SK-N-MC (cell line): Measurements from ENCODE around the gene CDIP1.
A peak's percentile ranks its signal among the peaks of the same experiment; 100 is the strongest.

ENCODE experiments used
- DNase-seq: peaks from one replicate; pipeline ENCODE4 v3.0.0-alpha.2; 2011; ENCODE audit warnings: low read depth, low spot score
- H3K27ac ChIP-seq: fragments of 200-600 bp; sonication (generic); 2 replicates; pipeline ENCODE4 v1.5.1; 2016; ENCODE audit warnings: mixed run types
- H3K36me3 ChIP-seq: fragments of 200-600 bp; sonication (generic); 2 replicates; pipeline ENCODE4 v1.6.1; 2017; ENCODE audit warnings: antibody characterized with exemption, low read length, mixed read lengths; ENCODE audit not compliant: insufficient read depth
- H3K4me3 ChIP-seq: fragments of 200-600 bp; sonication (generic); 2 replicates; pipeline ENCODE4 v1.5.1; 2016
- H3K9ac ChIP-seq: fragments of 200-600 bp; sonication (generic); 2 replicates; pipeline ENCODE4 v1.8.0; 2017; ENCODE audit warnings: mixed run types, mixed read lengths; ENCODE audit not compliant: insufficient read length
- H3K9me3 ChIP-seq: fragments of 200-600 bp; sonication (generic); 2 replicates; pipeline ENCODE4 v1.6.1; 2017; ENCODE audit warnings: low read depth, mild to moderate bottlenecking, antibody characterized with exemption, low read length, moderate library complexity, mixed read lengths
- EZH2 ChIP-seq: fragments of 200-600 bp; sonication (generic); IDR thresholded peaks from one replicate; pipeline ENCODE4 v1.6.1; 2017; ENCODE audit warnings: antibody characterized with exemption
- FOXP2 ChIP-seq: optimal IDR thresholded peaks from 2 replicates; pipeline ENCODE3; 2011; ENCODE audit warnings: mild to moderate bottlenecking, moderate library complexity; ENCODE audit not compliant: insufficient read depth; ENCODE audit errors: extremely low read length, control extremely low read depth
- POLR2AphosphoS5 ChIP-seq: IDR thresholded peaks from 2 replicates; pipeline ENCODE4 v1.6.1; 2012; ENCODE audit warnings: mild to moderate bottlenecking, low read depth, low read length, borderline replicate concordance

Gene CDIP1

DNA sequence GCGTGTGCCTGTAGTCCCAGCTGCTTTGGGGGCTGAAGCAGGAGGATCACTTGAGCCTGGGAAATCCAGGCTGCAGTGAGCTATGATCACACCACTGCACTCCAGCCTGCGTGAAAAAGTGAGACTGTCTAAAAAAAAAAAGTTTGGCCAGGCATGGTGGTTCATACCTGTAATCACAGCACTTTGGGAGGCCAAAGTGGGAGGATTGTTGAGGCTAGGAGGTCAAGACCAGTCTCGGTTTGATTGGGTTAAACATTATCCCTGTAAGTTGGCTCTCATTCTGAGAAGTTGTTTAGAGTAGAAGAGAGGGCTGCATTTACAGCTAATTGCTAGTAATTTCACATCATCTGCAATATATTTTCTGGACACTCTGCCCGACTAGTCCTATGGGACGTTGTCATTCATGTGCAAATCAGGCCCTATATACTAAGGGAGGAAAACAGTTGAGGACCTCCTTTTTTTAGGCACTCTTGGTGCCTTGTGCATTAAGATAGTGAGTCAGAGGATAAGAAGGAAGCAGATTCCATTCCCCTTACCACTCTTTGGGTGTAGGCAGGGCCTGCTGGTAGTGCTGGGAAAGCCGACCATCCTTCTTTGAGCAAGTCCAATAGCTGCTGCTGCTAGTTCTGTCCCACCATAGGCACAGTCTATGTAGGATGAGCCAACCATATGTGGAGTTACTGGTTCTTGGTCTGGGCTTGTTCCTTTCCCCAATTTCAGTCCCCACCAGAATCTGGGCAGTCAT is 43.7 kb downstream of the CDIP1 start:
- H3K27ac ChIP-seq, result no peak overlapping the region
- no peak overlapping the region for H3K4me3 ChIP-seq
- TF ChIP-seq FOXP2, result no peak
- H3K36me3 ChIP-seq, result peaks cover 6% of the 10 kb centered on the region; the same call in 1 of the 2 replicates
- no peak overlapping the region for H3K9ac ChIP-seq
- no peaks in the 10 kb centered on the region for H3K9me3 ChIP-seq
- no peak for DNase-seq

DNA sequence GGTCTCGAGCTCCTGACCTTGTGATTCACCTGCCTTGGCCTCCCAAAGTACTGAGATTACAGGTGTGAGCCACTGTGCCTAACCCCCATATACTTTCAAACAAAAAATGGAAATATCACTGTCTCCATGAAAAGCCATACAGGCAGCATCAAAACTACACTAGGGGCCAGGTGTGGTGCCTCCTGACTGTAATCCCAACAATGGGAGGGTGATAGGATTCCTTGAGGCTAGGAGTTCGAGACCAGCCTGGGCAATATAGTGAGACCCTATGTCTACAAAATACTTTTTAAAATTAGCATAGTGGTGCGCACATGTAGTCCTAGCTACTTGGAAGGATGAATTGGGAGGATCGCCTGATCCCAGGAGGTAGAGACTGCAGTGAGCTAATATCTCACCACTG is 46.7 kb downstream of the CDIP1 start:
- no peak overlapping the region for H3K4me3 ChIP-seq
- peaks cover 7% of the 10 kb centered on the region for H3K36me3 ChIP-seq

DNA sequence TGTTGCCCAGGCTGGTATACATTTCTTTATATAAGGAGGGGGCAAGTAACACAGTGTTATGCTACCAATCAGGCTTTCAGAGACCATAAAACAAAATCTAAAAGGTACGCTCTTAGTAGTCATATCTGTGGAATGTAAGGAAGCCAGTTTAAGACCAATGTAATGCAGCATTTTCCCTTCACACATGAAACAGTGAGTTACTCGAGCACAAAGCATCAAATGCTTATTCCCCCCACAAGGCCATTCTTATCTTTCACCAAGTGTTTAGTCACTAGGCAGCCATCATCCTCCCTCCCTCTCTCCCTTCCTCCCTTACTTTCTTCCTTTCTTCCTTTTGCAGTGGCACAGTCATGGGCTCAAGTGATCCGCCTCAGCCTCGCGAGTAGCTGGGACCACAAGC is 49.5 kb downstream of the CDIP1 start:
- TF ChIP-seq POLR2AphosphoS5 (no peak), EZH2 (no peak), FOXP2 (no peak)
- Histone ChIP-seq H3K9me3 (no peaks in the 10 kb centered on the region), H3K9ac (no peak overlapping the region)

More for the DNA sequence above, 46.7 kb downstream of the CDIP1 start:
- no peak for DNase-seq
- no peak for TF ChIP-seq FOXP2
- no peak for TF ChIP-seq POLR2AphosphoS5
- TF ChIP-seq EZH2, result no peak
- no peak overlapping the region for H3K27ac ChIP-seq
- H3K9ac ChIP-seq, result no peak overlapping the region
- no peaks in the 10 kb centered on the region for H3K9me3 ChIP-seq

DNA sequence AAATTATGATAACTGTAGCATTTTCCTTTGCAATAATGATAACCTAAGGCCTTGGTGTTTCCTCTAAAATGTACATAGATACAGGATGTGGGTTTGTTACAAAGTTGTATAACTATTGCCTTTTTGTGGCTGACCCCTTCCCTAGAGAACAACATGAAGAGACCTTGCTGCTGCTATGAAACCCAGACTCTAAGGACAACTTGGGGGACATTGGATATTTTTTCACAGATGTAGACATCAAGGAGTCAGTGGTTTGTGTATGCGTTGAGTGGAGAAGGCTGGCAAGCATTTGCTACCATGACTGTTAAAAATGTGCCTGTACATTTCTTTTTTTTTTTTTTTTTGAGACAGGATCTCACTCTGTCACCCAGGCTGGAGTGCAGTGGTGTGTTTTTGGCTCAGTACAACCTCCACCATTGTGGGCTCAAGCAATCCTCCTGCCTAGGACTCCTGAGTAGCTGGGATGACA is 50.0 kb downstream of the CDIP1 start:
- TF ChIP-seq POLR2AphosphoS5, result no peak
- Histone ChIP-seq H3K27ac (0 out of 2 replicates have a peak overlapping the region, but pooled peaks have one; percentile 25), H3K9me3 (no peaks in the 10 kb centered on the region), H3K4me3 (no peak overlapping the region), H3K36me3 (peaks cover 25% of the 10 kb centered on the region), H3K9ac (no peak overlapping the region)
- no peak for DNase-seq

More for the DNA sequence above, 49.5 kb downstream of the CDIP1 start:
- Histone ChIP-seq H3K4me3 (no peak overlapping the region), H3K27ac (no peak overlapping the region), H3K36me3 (peaks cover 25% of the 10 kb centered on the region)
- no peak for DNase-seq

DNA sequence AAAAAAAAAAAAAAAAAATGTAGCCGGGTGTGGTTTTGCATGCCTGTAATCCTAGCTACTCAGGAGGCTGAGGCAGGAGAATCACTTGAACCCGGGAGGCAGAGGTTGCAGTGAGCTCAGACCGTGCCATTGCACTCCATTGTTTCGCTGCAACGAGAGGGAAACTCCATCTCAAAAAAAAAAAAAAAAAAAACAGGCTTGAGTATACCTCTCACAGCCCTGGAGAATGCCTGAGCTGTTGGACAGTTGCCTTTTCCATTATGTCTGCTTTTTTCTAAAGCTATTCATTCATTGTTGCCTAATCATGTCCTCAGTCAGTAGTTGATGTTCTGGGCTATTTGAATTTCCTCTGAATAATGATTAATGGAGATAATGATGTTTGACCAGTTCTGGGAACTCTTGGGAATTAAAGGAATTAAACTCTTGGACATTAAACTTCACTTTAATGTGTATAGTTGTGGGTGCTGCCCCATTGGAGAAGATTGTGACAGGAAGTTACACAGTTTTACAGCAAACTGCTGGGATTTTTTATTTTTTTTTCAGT is 50.5 kb downstream of the CDIP1 start:
- Histone ChIP-seq H3K9ac (no peak overlapping the region), H3K9me3 (no peaks in the 10 kb centered on the region), H3K36me3 (peaks cover 25% of the 10 kb centered on the region), H3K4me3 (no peak overlapping the region), H3K27ac (0 out of 2 replicates have a peak overlapping the region, but pooled peaks have one; percentile 25)
- TF ChIP-seq FOXP2 (no peak), POLR2AphosphoS5 (no peak), EZH2 (no peak)
- DNase-seq, result no peak

DNA sequence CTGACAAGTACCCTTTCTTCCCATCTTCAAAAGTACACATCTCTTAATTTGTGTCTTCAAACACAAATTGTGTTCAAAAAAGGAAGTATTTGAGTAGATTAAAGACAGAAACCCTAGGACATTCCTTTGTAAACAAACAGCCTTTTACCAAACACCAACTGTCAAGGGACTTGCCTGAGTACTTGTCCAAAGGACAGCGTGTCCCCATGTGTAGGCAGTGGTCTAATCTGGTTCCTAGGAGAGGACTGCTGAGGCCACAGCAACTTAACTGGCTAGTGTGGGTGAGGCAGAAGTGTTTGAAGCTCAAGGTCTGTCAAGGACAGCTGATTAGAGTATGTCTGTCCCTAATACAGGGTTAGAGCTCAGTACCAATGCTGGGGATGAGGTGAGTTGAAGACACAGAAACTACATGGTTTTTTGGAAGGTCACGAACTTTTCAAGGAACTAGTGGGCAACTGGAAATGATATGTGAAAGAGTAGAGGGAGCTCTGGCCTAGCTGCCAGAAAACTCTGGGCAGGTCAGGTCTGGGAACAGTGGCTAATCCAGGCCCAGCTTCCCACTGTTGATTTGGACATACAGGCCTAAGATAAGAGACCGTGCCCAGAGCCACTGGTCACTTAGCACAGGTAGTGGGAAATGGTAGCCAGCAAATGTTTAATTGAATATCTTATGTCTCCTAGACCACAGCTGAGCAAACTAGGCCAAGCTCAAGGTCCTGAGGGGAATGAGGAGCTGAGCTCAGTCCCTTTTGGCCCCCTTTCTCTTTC is 52.3 kb downstream of the CDIP1 start:
- Histone ChIP-seq H3K27ac (no peak overlapping the region), H3K36me3 (peaks cover 25% of the 10 kb centered on the region), H3K9me3 (no peaks in the 10 kb centered on the region), H3K4me3 (no peak overlapping the region), H3K9ac (no peak overlapping the region)
- no peak for DNase-seq
- TF ChIP-seq POLR2AphosphoS5 (no peak), EZH2 (no peak), FOXP2 (no peak)

DNA sequence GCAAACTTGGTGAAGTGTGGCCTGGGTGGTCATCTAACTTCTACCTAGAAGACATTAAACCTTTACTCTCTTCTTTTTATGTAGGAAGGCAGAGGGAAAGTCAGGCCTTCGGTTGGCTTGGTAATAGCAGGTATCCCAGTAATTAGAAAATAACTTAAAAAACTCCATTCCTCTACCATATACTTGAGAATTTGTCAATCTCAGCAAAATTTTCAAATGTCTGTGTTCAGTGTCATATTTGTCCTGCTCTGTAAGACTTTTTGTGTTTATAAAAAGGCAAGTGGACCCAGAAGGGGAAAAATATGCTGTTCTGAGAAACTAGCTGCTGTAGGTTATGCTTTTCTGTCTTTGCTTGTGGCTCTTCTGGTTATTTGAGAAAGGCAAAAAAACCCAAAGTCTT is 56.6 kb downstream of the CDIP1 start:
- H3K4me3 ChIP-seq, result no peak overlapping the region
- no peak overlapping the region for H3K9ac ChIP-seq
- no peak for DNase-seq

DNA sequence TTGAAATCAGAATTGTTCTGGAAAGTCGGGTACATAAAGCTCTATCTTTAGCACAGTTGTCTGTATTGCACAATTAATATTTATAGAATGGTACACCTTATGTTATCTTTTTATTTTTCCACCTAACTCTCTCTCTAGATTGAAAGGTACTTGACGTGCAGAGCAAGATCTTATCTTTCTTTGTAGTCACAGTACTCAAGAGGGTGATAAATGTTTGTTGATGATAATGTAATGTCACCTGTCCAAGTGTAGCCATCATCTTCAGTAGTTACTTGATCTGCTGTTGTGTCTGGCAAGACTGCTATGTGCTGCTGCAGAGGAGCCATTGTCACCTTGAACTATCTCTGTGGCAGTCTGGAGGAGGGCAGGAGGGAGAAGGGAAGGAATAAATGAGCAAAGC is 57.0 kb downstream of the CDIP1 start:
- Histone ChIP-seq H3K4me3 (no peak overlapping the region), H3K9ac (no peak overlapping the region), H3K9me3 (no peaks in the 10 kb centered on the region), H3K27ac (no peak overlapping the region), H3K36me3 (peaks cover 17% of the 10 kb centered on the region; the same call in 1 of the 2 replicates)
- no peak for TF ChIP-seq POLR2AphosphoS5
- TF ChIP-seq FOXP2, result no peak
- no peak for TF ChIP-seq EZH2
- DNase-seq, result no peak

More for the DNA sequence above, 56.6 kb downstream of the CDIP1 start:
- peak overlapping the region; percentile 67 for H3K27ac ChIP-seq
- no peaks in the 10 kb centered on the region for H3K9me3 ChIP-seq
- H3K36me3 ChIP-seq, result peaks cover 18% of the 10 kb centered on the region; the same call in 1 of the 2 replicates
- TF ChIP-seq EZH2 (no peak), FOXP2 (no peak), POLR2AphosphoS5 (no peak)
